GM12874 (cell line): ENCODE data around the gene TBC1D24.

Source experiments
- TF ChIP-seq, protein P1 (sequence below): IDR thresholded peaks from 2 replicates; pipeline ENCODE4 v1.5.1; 2011; ENCODE audit warnings: low read depth, mild to moderate bottlenecking, control low read depth, low read length, moderate library complexity; ENCODE audit not compliant: insufficient read depth

TBC1D24 gene

DNA sequence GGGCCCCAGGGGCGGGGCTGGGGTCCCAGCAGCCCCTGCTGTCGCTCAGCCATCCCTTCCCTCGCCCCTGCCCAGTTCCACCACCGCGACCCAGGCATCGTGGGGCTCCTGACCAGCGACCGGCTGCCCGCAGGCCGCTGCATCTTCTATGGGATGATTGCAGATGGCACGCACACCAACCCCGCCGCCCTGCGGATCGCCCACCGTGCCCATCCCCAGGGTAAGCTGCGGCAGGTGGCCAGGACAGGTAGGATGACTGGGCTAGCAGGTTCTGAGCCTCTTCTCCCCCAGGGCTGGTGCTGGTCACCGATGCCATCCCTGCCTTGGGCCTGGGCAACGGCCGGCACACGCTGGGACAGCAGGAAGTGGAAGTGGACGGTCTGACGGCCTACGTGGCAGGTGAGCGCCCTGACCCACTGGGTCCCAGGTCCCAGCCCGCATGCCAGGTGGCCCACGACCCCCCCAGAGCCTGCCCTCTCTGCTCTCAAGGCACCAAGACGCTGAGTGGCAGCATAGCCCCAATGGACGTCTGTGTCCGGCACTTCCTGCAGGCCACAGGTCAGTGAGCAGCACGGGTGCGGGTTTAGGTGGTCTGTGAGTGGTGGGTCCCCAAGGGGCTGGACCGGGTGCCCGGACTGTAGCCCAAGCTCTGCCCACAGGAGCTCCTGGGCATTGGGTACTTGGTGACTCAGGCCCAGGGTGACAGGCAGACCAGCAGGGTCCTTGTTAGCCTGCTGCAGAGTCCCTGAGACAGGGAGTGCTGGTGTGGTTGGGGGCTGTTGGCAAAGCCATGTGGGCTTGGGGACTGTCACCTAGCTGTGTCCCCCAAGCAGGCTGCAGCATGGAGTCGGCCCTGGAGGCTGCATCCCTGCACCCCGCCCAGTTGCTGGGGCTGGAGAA is 53.5 kb downstream of the TBC1D24 start:
- TF ChIP-seq, protein P1, sequence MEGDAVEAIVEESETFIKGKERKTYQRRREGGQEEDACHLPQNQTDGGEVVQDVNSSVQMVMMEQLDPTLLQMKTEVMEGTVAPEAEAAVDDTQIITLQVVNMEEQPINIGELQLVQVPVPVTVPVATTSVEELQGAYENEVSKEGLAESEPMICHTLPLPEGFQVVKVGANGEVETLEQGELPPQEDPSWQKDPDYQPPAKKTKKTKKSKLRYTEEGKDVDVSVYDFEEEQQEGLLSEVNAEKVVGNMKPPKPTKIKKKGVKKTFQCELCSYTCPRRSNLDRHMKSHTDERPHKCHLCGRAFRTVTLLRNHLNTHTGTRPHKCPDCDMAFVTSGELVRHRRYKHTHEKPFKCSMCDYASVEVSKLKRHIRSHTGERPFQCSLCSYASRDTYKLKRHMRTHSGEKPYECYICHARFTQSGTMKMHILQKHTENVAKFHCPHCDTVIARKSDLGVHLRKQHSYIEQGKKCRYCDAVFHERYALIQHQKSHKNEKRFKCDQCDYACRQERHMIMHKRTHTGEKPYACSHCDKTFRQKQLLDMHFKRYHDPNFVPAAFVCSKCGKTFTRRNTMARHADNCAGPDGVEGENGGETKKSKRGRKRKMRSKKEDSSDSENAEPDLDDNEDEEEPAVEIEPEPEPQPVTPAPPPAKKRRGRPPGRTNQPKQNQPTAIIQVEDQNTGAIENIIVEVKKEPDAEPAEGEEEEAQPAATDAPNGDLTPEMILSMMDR, result no peak

DNA sequence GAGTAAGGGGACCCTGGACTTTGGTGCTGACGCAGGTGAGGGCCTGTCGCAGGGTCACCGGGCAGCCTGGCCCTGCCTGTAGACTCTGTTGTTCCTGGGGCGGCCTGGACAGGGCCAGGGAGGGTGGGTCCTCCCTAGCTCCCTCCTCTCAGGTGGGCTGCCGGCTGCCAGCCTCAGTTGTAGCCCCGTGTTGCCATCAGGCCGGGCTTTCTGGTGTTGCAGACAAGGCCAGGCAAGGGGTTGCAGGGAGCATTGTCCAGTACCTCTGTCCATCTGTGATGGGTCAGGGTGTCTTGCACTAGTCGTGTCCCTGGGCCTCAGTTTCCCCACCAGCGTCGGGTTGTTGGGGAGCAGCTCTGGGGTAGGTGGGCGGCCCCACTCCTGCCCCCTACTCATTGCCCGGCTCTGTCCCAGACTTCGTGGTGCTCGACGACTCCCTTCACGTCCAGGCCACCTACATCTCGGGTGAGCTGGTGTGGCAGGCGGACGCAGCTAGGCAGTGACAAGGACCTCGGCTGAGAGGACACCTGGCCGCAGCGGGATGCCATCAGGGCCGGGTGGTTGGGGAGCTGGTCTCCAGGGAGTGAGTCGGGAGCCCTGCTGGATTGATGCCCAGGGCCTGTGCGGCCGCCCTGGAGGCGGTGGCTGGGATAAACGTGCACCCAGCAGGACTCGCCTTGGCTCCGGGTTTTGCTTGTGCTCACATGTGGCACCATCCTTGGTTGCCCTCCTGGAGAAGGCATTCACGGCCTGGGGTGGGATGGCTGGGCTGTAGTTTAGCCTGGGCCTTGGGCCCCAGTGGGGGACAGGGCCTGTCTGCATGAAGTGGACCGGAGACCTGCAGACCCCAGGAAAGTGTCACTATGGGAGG is 54.4 kb downstream of the TBC1D24 start:
- TF ChIP-seq, protein P1, result no peak

DNA sequence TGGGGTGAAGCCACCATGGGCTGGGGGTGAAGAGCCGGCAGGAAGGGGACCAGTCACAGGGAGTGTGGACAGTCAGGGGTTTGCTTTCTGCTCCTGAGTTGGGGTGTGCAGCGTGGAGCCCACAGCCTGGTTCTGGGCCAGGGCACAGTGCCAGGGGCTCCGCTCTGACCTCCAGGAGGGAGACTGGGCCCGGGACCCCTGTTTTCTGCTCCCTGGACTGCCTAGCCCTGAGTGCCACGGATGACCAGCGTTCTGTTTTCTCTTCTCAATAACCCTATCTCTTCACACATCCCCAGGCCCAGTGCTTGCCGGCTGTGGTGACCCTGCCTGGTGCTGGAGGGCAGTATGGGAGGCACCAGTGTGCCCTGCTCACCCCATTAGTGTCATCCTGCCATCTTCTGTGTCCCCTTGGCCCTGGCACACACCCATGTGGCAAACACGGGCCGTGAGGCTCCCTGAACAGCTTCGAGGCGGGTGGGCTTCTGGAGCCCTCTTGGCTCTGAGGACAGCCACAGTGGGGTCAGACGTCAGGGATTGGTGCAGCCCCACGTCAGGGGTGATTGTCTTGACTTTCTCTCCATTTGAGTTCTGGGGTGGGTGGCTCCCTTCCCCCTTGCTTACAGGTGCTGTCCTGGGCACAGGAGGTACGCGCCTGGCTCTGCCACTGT is 55.2 kb downstream of the TBC1D24 start:
- TF ChIP-seq, protein P1, result no peak

DNA sequence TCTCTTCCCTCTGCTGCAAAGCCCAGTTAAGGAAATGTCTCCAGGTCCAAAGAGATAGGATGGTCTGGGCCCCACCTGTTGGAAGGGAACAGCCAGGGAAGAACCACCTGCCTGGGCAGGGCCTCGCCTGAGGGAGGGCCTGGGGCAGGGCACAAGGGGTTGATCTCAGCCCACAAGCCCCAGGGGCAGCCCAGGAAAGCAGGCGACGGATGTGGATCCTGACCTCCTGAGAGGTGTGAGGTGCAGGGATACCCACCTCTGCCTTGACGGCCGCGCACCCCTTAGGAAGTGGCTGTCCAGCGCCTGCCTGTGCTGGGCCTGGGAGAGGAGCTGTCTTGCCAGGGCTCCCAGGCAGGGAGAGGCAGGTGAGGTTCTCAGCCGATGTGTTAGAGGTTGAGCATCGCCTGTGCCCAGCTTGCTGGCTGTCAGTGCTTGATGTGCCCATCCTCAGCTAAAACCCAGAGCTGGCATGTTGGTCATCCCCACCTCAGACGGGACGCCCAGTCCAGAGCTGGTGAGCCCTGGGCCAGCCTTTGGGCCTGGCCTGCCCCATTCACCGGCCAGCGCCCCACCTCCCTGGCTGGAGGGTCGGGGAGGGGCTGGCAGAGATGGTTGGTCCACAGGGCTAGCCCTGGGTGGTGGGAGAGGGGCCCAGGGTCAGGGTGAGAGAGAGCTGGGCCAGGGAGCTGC is 55.8 kb downstream of the TBC1D24 start:
- TF ChIP-seq, protein P1, result no peak

DNA sequence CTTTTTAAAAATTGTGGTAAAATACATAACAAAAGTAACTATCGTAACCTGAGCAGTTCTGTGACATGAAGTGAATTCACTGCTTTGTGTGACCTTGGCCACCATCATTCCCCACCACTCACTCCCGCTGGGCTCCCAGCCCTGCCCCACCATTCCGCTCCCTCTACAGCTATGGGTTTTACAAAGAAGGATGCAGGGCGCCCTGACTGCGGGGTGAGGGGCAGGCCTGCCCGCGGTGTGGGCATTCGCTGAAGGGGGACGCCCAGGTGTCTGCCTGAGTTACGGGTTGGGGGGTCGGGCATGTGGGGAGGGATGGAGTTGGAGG is 56.4 kb downstream of the TBC1D24 start, which contains the start of gene CEMP1:
Gene CEMP1, minus strand, starts transcription at position 38 of the 325 bp plus-strand sequence. CDS start 335 bp downstream, outside the sequence.
- TF ChIP-seq, protein P1, result no peak

DNA sequence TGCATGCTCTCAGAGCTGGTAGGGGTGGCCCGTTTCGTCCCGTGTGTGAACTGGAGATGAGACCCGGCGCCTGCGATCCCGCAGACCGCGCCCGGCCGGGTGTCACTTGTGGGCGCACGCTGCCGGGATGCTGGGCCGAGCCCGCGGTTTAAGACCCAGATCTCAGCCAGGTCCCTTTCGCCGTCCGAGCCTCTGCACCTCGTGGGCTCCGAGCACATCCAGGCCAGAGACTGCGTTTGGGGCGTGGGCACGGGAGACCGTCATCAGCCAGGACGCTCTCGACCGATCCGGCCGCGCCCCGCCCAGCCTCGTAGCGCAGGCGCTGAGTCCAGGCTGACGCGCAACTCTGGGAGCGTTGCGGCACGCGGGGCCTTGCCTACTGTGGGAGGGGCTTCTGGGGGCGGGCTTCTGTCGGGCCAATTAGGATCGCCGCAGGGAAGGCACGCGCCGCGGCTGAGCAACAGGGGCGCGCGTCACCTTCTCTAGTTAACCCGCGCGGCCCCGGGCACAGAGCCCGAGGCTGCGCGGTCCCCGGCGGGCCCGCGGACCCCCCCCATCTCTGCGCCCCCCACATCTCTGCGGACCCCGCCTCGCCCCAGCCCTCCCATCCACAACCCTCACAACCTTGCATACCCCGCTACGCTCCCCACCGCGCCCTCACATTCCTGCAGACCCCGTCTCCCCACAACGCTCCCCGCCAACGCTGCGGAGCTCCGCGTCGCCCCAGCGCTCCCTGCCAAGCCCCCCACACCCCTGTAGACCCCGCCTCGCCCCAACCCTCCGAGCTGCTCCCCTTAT is 57.0 kb downstream of the TBC1D24 start:
- TF ChIP-seq, protein P1, result no peak
